ENCODE measurements around the gene PRKD3.

GRCh38 chr2:37302701-37303252, 21.9 kb downstream of the PRKD3 start:
- TF ChIP-seq CTCF (conservative IDR thresholded peaks at IDR 0.05 in 1 of 2, IDR thresholded peaks at IDR 0.05 in 1 of 2; ENCODE audit: low read depth in 1 of 2, low read length in 2 of 2) (no peak), EZH2 (IDR thresholded peaks at IDR 0.05; ENCODE audit: low read length, missing control alignments) (no peak)

Measured in fibroblast of lung (primary cell).